Activated CD4-positive, alpha-beta memory T cell treated with anti-CD3 and anti-CD28 coated beads for 36 hours (primary cell): Measurements from ENCODE around the gene KCNQ1OT1. TPM values are rescaled to one million over a fixed set of nuclear protein-coding genes. Genes with fewer than 3 reads are reported as not detected.

Experiments
- CTCF ChIA-PET: fragments of 350-600 bp; sonication (Branson Sonifier 250); formaldehyde crosslinking; loops from one replicate; lab custom pipeline; 2021; ENCODE audit warnings: antibody characterized with exemption, inconsistent platforms; lab: Charles Lee
- POLR2A ChIA-PET: fragments of 350-600 bp; sonication (Branson Sonifier 250); formaldehyde crosslinking; loops from one replicate; lab custom pipeline; 2021; ENCODE audit warnings: antibody characterized with exemption; lab: Charles Lee
- DNase-seq: peaks from one replicate; pipeline ENCODE4 v3.0.0-alpha.2; 2020
- H3K27ac Mint-ChIP-seq: one replicate; pipeline ENCODE4 v1.8.0; 2021; ENCODE audit warnings: mixed read lengths
- H3K27me3 Mint-ChIP-seq: one replicate; pipeline ENCODE4 v1.8.0; 2021; ENCODE audit warnings: mixed read lengths
- H3K36me3 Mint-ChIP-seq: one replicate; pipeline ENCODE4 v1.8.0; 2021; ENCODE audit warnings: mixed read lengths
- H3K4me1 Mint-ChIP-seq: one replicate; pipeline ENCODE4 v1.8.0; 2021; ENCODE audit warnings: low read depth, mixed read lengths
- H3K4me3 Mint-ChIP-seq: one replicate; pipeline ENCODE4 v1.8.0; 2021; ENCODE audit warnings: mild to moderate bottlenecking, mixed read lengths
- H3K9me3 Mint-ChIP-seq: one replicate; pipeline ENCODE4 v1.8.0; 2021; ENCODE audit warnings: mixed read lengths
- intact Hi-C: fragments of 100-400 bp; cut with micrococcal nuclease; formaldehyde crosslinking; loops from one replicate; pipeline ENCODE4 v1.15.1; 2023
- total RNA-seq, 2 experiments: library from RNA; stranded (reverse); gene quantifications; one replicate each; pipeline ENCODE4 v1.2.3, GENCODE V29; 2021

Gene KCNQ1OT1
- total RNA-seq, 2 experiments from 2014 or later = 0.19 TPM

DNA sequence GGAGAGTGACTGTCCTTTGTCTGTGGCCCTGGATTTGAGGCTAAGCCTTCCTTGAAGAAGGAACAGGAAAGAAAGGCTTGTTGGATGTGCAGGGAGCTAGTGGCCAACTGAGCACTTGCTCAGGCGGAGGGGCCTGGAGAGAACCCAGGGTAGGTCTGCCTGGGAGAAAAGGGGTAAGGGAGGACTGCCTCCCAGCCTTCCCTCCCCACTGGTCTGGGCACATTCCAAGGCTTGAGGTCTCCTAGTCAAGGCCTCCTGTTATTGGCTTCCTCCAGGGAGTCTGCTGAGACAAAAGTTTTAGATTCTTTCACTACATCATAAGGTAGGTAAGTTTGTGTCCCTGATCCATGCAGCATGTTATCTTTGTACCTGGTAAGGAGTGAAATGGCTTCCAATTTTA is 15.2 kb downstream of the KCNQ1OT1 start:
- Mint-ChIP-seq H3K27me3 (no peaks in the 10 kb centered on the region), H3K27ac (no peak overlapping the region), H3K4me1 (no peaks in the 10 kb centered on the region), H3K4me3 (no peak overlapping the region), H3K36me3 (no peaks in the 10 kb centered on the region), H3K9me3 (no peaks in the 10 kb centered on the region)
- intact Hi-C loops = no loop called here
- no peak for DNase-seq
- ChIA-PET CTCF (interaction anchor here (0.6 kb wide), 1 partner anchor 152 kb away, joined by 3 read pairs; no protein-coding TSS in a partner anchor), POLR2A (no interaction called here)

DNA sequence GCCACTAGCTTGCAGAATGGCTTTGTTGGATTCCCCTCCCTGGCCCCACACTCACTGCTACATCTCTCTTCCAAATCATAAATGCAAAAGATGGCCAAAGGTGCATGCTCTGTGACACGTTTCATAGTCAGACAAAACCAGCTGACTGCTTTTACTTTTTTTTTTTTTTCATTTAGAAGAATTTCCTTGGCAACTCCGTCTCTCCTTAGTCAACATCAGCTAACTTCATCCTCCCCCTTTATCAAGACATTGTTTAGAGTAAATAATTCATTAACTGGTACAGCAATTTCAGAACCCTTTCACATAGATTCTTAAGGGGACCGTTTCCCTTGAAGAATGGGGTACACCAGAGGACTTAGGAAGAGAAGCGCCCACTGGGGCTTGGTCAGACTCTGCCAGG is 16.0 kb downstream of the KCNQ1OT1 start:
- intact Hi-C loops = no loop called here
- no peak for DNase-seq
- Mint-ChIP-seq H3K4me3 (no peak overlapping the region), H3K9me3 (no peaks in the 10 kb centered on the region), H3K36me3 (no peaks in the 10 kb centered on the region), H3K4me1 (no peaks in the 10 kb centered on the region), H3K27me3 (no peaks in the 10 kb centered on the region), H3K27ac (no peak overlapping the region)
- POLR2A ChIA-PET = no interaction called here
- CTCF ChIA-PET = interaction anchor here (0.6 kb wide), 1 partner anchor 151 kb away, joined by 3 read pairs; no protein-coding TSS in a partner anchor

GRCh38 chr11:2681408-2682145 is 18.2 kb downstream of the KCNQ1OT1 start:
- H3K9me3 Mint-ChIP-seq = no peaks in the 10 kb centered on the region
- intact Hi-C loops = no loop called here
- no peaks in the 10 kb centered on the region for H3K4me1 Mint-ChIP-seq
- ChIA-PET CTCF (no interaction called here), POLR2A (interaction anchor here (1.2 kb wide), 1 partner anchor 13 kb away, joined by 3 read pairs; no protein-coding TSS in a partner anchor)
- no peak overlapping the region for H3K4me3 Mint-ChIP-seq
- no peaks in the 10 kb centered on the region for H3K36me3 Mint-ChIP-seq
- no peak for DNase-seq
- H3K27ac Mint-ChIP-seq = no peak overlapping the region
- H3K27me3 Mint-ChIP-seq = no peaks in the 10 kb centered on the region

GRCh38 chr11:2679011-2679676 is 20.6 kb downstream of the KCNQ1OT1 start:
- no peaks in the 10 kb centered on the region for H3K9me3 Mint-ChIP-seq
- H3K36me3 Mint-ChIP-seq = no peaks in the 10 kb centered on the region
- no peak overlapping the region for H3K4me3 Mint-ChIP-seq
- CTCF ChIA-PET = no interaction called here
- POLR2A ChIA-PET = no interaction called here
- intact Hi-C loops = no loop called here
- H3K27me3 Mint-ChIP-seq = no peaks in the 10 kb centered on the region
- H3K27ac Mint-ChIP-seq = no peak overlapping the region
- DNase-seq = peak; percentile 6
- no peaks in the 10 kb centered on the region for H3K4me1 Mint-ChIP-seq

GRCh38 chr11:2678396-2678795 is 21.4 kb downstream of the KCNQ1OT1 start:
- Mint-ChIP-seq H3K4me1 (no peaks in the 10 kb centered on the region), H3K27ac (no peak overlapping the region), H3K36me3 (no peaks in the 10 kb centered on the region), H3K9me3 (no peaks in the 10 kb centered on the region), H3K27me3 (no peaks in the 10 kb centered on the region), H3K4me3 (no peak overlapping the region)
- CTCF ChIA-PET = no interaction called here
- intact Hi-C loops = no loop called here
- POLR2A ChIA-PET = no interaction called here
- no peak for DNase-seq

DNA sequence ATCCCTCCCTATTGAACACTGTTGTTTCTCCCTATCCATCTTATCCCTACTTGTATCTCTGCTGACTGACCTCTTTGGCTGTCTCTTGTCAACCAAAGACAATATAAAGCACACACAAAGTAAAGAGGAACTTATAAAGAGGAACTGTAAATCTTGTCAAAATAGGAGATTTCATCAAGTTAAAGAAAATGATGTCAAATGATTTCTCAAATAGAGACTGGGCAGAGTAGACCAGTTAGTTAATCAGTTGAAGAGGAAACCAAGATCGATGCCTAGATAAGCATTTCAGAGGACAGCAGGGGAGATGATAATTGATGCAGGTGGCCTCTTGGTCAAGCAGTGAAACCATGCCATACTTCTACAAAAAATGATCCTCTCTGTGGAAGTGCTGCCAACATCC is 22.7 kb downstream of the KCNQ1OT1 start:
- H3K4me3 Mint-ChIP-seq = no peak overlapping the region
- intact Hi-C loops = no loop called here
- ChIA-PET POLR2A (no interaction called here), CTCF (interaction anchor here (0.9 to 1.5 kb wide), 2 partner anchors 144 to 210 kb away, joined by 3 read pairs; no protein-coding TSS in a partner anchor)
- no peaks in the 10 kb centered on the region for H3K27me3 Mint-ChIP-seq
- no peaks in the 10 kb centered on the region for H3K9me3 Mint-ChIP-seq
- no peaks in the 10 kb centered on the region for H3K36me3 Mint-ChIP-seq
- no peak overlapping the region for H3K27ac Mint-ChIP-seq
- no peak for DNase-seq
- H3K4me1 Mint-ChIP-seq = no peaks in the 10 kb centered on the region

DNA sequence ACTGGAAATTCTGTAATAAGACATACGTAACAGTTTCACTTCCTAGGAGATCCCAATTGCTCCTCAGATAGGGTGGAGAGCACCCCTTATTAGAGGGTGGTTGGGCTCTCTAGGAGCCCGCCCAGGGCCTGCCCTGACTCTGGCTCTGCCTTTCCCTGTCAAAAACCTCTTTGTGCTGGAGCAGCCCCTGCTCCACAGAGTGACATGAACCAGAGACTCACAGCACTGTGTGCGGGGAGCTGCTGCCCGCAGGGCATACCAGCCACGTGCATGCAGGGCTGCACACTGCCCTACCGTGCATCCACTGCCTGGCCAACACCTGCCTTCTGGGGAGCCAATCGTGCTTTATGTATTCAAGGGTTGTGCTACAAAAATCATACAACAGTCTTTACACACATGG is 24.3 kb downstream of the KCNQ1OT1 start:
- H3K27me3 Mint-ChIP-seq = no peaks in the 10 kb centered on the region
- H3K4me3 Mint-ChIP-seq = no peak overlapping the region
- no peaks in the 10 kb centered on the region for H3K4me1 Mint-ChIP-seq
- POLR2A ChIA-PET = no interaction called here
- H3K9me3 Mint-ChIP-seq = no peaks in the 10 kb centered on the region
- DNase-seq = peak; percentile 1
- CTCF ChIA-PET = interaction anchor here (1.5 kb wide), 1 partner anchor 143 kb away, joined by 3 read pairs; no protein-coding TSS in a partner anchor
- H3K36me3 Mint-ChIP-seq = no peaks in the 10 kb centered on the region
- no peak overlapping the region for H3K27ac Mint-ChIP-seq
- intact Hi-C loops = no loop called here

DNA sequence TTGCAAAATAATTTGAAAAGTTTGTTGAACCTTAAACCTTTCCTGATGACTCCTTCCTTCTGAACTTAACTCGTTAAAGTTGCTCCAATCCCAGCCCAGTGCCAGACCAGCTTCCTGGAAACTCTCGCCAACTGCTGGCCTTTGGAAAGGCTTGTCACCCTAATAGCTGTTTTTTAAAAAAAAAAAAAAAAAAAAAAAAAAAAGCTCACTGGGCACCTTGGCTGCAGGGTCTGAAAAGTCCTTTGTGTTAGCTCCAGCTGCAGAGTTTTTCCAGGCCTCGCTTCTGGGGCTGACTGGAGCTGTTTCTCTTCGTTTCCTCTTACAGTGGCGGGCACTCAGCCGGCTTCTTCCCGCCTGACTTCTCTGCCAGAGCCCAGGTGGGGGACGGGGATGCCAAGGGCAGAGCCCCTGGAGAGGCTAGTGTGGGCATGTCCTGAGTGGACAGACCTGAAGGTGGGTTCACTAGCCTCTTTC is 25.1 kb downstream of the KCNQ1OT1 start:
- no peaks in the 10 kb centered on the region for H3K4me1 Mint-ChIP-seq
- H3K4me3 Mint-ChIP-seq = no peak overlapping the region
- no peak overlapping the region for H3K27ac Mint-ChIP-seq
- no peaks in the 10 kb centered on the region for H3K36me3 Mint-ChIP-seq
- peak; percentile 2 for DNase-seq
- ChIA-PET CTCF (no interaction called here), POLR2A (no interaction called here)
- no peaks in the 10 kb centered on the region for H3K9me3 Mint-ChIP-seq
- no peaks in the 10 kb centered on the region for H3K27me3 Mint-ChIP-seq
- intact Hi-C loops = no loop called here

GRCh38 chr11:2673871-2674471 is 25.8 kb downstream of the KCNQ1OT1 start:
- H3K4me1 Mint-ChIP-seq = no peaks in the 10 kb centered on the region
- DNase-seq = peak; percentile 2
- H3K4me3 Mint-ChIP-seq = no peak overlapping the region
- intact Hi-C loops = no loop called here
- H3K36me3 Mint-ChIP-seq = no peaks in the 10 kb centered on the region
- H3K27ac Mint-ChIP-seq = no peak overlapping the region
- H3K9me3 Mint-ChIP-seq = no peaks in the 10 kb centered on the region
- ChIA-PET POLR2A (no interaction called here), CTCF (no interaction called here)
- no peaks in the 10 kb centered on the region for H3K27me3 Mint-ChIP-seq

GRCh38 chr11:2673250-2673610 is 26.6 kb downstream of the KCNQ1OT1 start:
- Mint-ChIP-seq H3K36me3 (no peaks in the 10 kb centered on the region), H3K27ac (no peak overlapping the region), H3K27me3 (no peaks in the 10 kb centered on the region), H3K9me3 (no peaks in the 10 kb centered on the region), H3K4me3 (no peak overlapping the region), H3K4me1 (no peaks in the 10 kb centered on the region)
- ChIA-PET CTCF (no interaction called here), POLR2A (no interaction called here)
- intact Hi-C loops = no loop called here
- no peak for DNase-seq

DNA sequence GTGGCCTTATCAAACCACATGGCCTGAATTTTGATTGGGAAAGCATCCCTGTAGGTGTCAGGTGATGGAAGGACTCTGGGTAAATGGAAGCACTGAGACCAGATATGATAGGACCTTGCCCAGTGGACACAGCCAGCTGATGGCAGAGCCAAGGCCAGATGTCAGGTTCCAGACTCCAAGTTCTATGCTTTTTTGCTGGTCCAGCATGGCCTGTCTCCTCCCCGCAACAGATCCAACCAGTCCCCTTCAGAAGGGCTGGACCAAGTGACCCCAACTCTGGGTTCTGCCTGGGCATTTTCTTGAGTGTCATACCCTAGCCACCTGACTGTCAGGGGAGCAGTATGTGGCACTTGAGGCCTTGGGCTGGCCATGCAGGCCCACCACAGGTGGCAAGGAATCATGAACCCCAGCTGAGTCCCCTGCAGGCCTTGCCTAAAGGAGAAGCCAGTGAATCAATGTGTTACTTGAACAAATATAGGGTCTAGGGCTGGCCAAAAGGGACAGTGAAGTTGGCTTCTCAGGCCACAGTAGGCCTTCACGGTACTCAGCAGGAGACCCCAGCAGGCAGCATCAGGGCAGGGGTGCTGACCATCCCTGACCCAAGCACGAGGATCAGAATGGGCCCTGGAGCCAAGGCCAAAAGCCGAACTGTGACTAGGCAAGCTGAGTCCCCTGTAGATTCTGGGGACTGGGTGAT is 27.1 kb downstream of the KCNQ1OT1 start:
- H3K4me3 Mint-ChIP-seq = no peak overlapping the region
- no peaks in the 10 kb centered on the region for H3K4me1 Mint-ChIP-seq
- no peak overlapping the region for H3K27ac Mint-ChIP-seq
- no peaks in the 10 kb centered on the region for H3K27me3 Mint-ChIP-seq
- ChIA-PET POLR2A (no interaction called here), CTCF (no interaction called here)
- DNase-seq = peak; percentile 3
- intact Hi-C loops = no loop called here
- no peaks in the 10 kb centered on the region for H3K36me3 Mint-ChIP-seq
- H3K9me3 Mint-ChIP-seq = no peaks in the 10 kb centered on the region

GRCh38 chr11:2671748-2672147 is 28.0 kb downstream of the KCNQ1OT1 start:
- ChIA-PET POLR2A (no interaction called here), CTCF (no interaction called here)
- Mint-ChIP-seq H3K9me3 (no peaks in the 10 kb centered on the region), H3K27ac (no peak overlapping the region), H3K27me3 (no peaks in the 10 kb centered on the region), H3K36me3 (no peaks in the 10 kb centered on the region), H3K4me3 (no peak overlapping the region), H3K4me1 (no peaks in the 10 kb centered on the region)
- peak; percentile 0 for DNase-seq
- intact Hi-C loops = no loop called here
